DMS 273 treated with DMSO at 0.1 percent for 48 hours (cell line): ENCODE measurements around the gene OPN4.
"Not testable (repeated sequence)": the region's sequence is repeated elsewhere in the genome, so short reads cannot be mapped to it uniquely, and the experiment has no call there.

ENCODE experiments used
- DNase-seq: peaks from one replicate; lab custom pipeline; 2025; lab: John Stamatoyannopoulos, UW

Gene OPN4, protein sequence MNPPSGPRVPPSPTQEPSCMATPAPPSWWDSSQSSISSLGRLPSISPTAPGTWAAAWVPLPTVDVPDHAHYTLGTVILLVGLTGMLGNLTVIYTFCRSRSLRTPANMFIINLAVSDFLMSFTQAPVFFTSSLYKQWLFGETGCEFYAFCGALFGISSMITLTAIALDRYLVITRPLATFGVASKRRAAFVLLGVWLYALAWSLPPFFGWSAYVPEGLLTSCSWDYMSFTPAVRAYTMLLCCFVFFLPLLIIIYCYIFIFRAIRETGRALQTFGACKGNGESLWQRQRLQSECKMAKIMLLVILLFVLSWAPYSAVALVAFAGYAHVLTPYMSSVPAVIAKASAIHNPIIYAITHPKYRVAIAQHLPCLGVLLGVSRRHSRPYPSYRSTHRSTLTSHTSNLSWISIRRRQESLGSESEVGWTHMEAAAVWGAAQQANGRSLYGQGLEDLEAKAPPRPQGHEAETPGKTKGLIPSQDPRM

DNA sequence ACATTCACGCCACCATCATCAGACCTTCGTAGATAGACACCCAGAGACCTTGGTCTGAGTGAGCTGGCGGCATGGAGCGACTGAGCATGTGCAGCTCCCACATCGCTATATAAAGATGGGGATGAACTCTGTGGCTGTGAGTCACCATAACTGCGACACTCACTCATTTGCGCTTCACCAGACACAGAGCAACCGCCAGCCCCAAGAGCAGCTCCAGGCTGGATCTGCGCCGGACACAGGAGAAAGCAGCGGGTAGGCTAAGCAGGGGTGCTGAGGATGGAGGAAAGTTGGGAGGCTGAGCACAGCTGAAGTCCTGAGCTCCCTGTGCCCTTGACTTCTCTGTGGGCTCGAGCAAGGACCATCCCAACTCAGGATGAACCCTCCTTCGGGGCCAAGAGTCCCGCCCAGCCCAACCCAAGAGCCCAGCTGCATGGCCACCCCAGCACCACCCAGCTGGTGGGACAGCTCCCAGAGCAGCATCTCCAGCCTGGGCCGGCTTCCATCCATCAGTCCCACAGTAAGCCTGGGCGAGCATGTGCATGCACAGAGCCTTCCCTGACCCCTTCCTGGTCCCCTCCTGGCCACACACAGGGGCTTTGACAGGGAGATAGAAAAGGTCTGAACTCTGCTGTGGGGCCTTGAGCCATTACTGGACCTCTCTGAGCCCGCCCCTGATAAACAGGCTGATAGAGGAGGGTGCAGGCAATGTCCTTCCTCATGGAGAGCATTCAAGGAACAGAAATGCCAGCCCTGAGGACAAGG is at the start of gene OPN4:
TSS of gene OPN4 (plus strand) at position 137 of the 762 bp plus-strand sequence. CDS start at position 374, 237 bp downstream.
- DNase-seq = no peak

DNA sequence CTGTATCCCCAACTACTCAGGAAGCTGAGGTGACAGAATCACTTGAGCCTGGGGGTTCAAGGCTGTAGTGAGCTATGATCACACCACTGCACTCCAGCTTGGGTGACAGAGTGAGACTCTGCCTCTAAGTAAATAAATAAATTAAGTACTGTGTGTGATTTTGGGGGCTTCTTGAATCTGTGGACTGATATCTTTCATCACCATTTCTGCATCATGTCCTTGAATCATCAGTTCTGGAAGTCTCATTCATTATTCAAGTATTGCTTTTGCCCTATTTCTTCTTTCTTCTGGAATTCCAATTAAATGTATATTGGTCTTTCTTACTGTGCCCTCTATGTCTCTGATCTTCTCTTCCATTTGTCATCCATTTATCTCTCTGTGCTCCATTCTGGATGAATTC is 46.7 kb upstream of the OPN4 start:
- no peak for DNase-seq

DNA sequence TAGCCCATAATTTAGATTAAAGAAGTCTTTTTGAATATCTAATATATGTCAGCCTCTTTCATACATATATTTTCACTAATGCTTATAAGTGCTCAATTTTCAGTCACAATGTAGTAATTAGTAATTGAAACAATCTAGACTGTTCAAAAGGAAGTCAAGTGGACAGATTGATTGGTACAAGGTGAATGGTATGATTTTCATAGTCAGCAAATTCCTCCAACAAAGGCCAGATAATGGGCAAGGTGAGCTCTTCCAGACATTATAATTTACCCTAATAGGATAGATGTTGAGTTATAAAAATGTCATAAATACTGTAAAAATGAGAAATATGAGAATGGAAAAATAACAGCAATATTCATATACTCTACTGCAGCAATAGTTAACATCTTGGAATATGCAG is 44.4 kb upstream of the OPN4 start:
- no peak for DNase-seq

- no peak for DNase-seq
Measured at GRCh38 chr10:86611386-86611785, 43.0 kb upstream of the OPN4 start.

DNA sequence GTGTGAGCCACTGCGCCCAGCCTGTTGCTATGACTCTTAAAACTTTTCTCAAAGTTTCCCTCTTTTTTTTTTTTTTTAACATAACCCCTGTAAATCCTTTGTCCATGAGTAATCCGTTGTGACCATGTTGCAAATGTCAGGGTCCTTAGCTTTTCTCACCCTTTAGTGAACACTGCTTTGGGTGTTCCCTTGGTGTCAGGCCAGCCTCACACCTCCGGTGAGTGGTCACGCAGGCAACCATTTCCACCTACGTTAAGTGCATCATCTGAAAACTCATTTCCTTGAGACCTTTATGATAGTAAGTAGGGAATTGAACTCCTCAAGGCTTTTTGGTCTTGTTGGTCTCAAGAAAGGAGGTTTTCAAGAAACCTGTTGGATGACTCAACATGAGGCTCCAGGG is 41.3 kb upstream of the OPN4 start:
- DNase-seq = no peak

DNA sequence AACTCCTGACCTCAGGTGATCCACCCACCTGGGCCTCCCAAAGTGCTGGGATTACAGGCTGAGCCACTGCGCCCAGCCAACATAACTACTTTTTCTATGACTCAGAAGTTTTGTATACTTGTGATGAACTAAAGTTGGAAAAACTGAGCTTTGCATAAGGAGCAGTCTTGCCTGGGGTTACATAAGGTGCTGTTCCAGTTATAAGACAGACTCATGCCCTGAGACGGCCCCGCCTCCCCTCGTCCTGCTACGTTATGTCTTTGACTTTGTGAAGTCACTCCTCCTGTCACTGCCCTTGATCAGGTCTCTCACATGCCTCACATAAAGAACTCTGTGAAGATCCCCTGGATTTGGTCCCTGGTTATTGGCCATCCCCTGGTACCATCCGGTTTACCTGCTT is 40.4 kb upstream of the OPN4 start:
- DNase-seq = no peak

GRCh38 chr10:86614853-86615252 is 39.5 kb upstream of the OPN4 start:
- no peak for DNase-seq

GRCh38 chr10:86617278-86617677 is 37.1 kb upstream of the OPN4 start:
- not testable (repeated sequence) for DNase-seq

- DNase-seq = no peak
Measured at GRCh38 chr10:86628311-86628710, 26.0 kb upstream of the OPN4 start.

- DNase-seq = no peak
Measured at GRCh38 chr10:86630079-86630478, 24.3 kb upstream of the OPN4 start.

GRCh38 chr10:86632009-86632800 is 22.1 kb upstream of the OPN4 start:
- DNase-seq = no peak

- DNase-seq = no peak
Measured at GRCh38 chr10:86632951-86633350, 21.4 kb upstream of the OPN4 start.

DNA sequence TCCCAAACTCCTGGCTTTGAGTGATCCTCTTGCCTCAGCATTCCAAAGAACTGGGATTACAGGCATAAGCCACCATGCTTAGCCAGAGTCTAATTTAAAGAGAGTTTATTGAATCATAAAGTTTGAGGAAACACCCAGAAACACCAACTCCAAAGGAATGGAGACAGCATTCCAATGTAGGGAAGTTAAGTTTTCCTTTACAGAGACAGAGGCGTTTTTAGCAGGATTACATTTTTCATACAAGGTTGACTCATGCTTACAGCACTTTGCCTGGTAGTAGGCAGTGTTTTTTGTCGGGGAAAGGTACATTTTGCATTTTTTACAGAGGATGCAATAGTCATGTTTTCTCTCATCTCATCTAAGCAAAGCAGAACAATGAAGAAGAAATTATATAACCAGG is 18.9 kb upstream of the OPN4 start:
- no peak for DNase-seq

DNA sequence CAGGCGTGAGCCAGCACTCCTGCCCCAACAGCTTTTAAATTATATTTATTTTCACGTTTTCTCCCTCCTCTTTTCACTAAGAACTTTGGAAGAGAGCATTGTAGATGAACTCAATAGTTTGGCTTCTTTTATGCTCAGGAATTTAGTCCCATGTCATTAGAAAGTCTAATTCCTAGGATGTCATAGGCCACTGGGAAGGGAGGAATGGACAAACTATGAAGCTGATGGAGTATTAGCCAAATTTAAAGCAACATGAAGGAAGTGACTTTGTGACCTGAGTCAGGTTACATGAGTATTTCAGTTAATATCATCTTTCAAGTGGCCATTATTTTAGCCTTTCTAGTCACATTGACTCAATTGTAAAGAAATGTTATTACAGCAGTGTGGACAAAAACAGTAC is 18.0 kb upstream of the OPN4 start:
- no peak for DNase-seq

- DNase-seq = no peak
Measured at GRCh38 chr10:86642021-86642420, 12.3 kb upstream of the OPN4 start.

DNA sequence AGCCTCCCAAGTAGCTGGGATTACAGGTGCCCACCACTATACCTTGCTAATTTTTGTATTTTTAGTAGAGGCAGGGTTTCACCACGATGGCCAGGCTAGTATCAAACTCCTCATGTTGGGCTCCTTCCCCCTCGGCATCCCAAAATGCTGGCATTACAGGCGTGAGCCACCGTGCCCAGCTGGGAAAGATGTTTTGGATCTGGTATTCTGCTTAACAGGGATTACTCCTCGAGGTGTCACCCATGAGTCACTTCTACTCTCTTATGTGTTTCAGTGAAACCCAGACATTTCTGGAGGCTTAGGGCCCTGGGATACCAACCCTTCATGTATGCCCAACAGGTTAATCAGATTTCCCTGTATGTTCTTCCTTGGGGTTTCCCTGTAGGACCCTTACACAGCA is 11.8 kb upstream of the OPN4 start:
- no peak for DNase-seq

DNA sequence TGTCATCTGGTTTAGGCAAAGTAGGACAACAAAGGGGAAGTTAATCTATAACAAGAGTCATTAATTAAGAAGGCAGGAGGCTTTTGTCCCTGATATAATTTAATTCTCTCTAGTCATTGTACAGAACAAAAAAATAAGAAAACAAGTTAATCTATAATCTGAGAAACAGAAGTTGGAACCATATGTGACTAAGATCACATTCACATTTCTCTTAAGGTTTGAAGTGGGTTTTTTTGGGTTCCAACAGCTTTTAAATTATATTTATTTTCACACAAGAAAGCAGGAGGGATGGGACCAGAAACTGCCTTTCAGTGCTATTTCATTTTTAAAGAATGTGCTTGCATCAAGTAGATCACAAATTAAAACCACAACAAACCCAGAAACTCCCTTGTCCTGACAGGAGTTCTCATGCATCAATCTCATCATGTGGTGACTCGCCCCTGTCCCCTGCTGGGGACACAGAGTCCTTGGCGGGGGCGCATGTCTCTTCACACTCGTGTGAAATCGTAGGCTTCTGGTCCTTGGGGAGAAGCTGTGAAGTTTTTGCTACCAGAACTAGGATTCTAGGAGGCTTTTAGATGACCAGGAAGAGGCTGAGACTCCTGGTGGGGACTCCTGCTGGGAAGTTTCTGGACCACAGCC is 10.1 kb upstream of the OPN4 start:
- no peak for DNase-seq

- no peak for DNase-seq
Measured at GRCh38 chr10:86644794-86645445, 9.4 kb upstream of the OPN4 start.

DNA sequence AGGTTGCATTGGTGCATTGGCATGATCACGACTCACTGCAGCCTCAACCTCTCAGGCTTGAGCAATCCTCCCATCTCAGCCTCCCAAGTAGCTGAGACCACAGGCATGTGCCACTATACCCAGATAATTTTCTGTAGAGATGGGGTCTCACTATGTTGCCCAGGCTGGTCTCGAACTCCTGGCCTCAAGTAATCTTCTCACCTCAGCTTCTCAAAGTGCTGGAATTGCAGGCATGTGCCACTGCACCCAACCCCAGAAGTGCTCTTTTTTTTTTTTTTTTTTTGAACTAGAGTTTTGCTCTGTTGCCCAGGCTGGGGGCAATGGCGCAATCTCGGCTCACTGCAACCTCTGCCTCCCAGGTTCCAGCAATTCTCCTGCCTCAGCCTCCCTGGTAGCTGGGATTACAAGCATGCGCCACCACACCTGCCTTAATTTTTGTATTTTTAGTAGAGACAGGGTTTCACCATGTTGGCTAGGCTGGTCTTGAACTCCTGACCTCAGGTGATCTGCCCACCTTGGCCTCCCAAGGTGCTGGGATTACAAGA is 8.7 kb upstream of the OPN4 start:
- not testable (repeated sequence) for DNase-seq

GRCh38 chr10:86646532-86646931 is 7.8 kb upstream of the OPN4 start:
- DNase-seq = no peak

DNA sequence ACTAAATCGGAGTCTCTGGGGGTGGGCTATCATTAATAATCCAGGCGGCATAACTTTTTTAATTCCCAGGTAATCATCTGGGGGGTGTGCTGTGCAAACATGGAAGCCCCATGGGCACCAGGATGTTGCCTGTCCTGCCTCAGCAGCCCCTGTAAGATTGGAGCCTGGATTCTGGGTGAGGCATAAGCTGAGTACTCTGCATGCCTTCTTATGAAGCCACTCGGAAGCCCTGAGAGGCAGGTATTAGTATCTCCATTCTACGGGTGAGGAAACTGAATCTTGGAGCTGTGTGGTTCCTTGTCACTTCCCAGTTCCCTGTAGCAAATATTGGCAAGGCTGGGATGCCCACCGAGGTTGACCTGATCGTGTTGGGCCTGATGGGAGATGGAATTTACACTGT is 7.4 kb upstream of the OPN4 start:
- no peak for DNase-seq
